ENCODE results near the gene DHX29.

DNA sequence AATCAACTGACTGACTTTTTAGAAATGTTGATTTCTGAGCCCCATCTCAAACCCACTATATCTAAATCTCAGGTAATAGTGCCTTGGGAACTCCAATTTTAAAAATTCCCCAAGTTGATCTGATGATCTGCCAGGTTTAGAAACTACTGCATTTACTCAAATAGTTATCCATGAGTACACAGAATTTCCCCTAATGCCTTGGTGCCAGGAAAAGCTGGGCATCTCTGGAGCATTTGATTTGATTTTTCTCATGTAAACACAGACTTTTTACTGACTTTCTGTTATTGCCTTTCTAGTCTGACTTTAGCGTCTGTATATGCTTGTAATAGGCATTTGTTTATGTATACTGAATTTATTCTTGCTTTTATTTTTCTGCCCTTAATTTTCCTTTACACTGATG lies 36.1 kb upstream of the DHX29 start:
- TF ChIP-seq POLR2A (IDR thresholded peaks at IDR 0.05): no peak
- TF ChIP-seq POLR2AphosphoS5 (IDR thresholded peaks at IDR 0.05): no peak

All from prostate gland (tissue), 1 donor.